ENCODE data around the gene ADIPOR1.
"Not testable (repeated sequence)": the region's sequence is repeated elsewhere in the genome, so short reads cannot be mapped to it uniquely, and the experiment has no call there.

The ADIPOR1 gene

GRCh38 chr1:202953392-202953791 is 4.7 kb downstream of the ADIPOR1 start:
- Histone ChIP-seq H3K27ac (ENCODE audit: low read depth, low read length) (no peak overlapping the region), H3K36me3 (ENCODE audit: control insufficient read depth, insufficient read depth, low read length) (peaks cover 33% of the 10 kb centered on the region), H3K4me1 (ENCODE audit: control insufficient read depth, insufficient read depth, low read length) (peaks cover 5% of the 10 kb centered on the region; the same call in 1 of the 2 replicates)

GRCh38 chr1:202952818-202953217 is 5.3 kb downstream of the ADIPOR1 start:
- no peak overlapping the region for H3K27ac ChIP-seq (ENCODE audit: low read depth, low read length)
- H3K27me3 ChIP-seq (ENCODE audit: control insufficient read depth, insufficient read depth, low read length) = no peaks in the 10 kb centered on the region
- no peak overlapping the region for H3K4me3 ChIP-seq (ENCODE audit: low read depth, low read length)
- peaks cover 5% of the 10 kb centered on the region; the same call in 1 of the 2 replicates for H3K4me1 ChIP-seq (ENCODE audit: control insufficient read depth, insufficient read depth, low read length)
- no peaks in the 10 kb centered on the region for H3K9me3 ChIP-seq (ENCODE audit: control insufficient read depth, insufficient read depth, low read depth, low read length)
- H3K36me3 ChIP-seq (ENCODE audit: control insufficient read depth, insufficient read depth, low read length) = peaks cover 39% of the 10 kb centered on the region
- H3K9ac ChIP-seq (ENCODE audit: low read length) = no peak overlapping the region

More at GRCh38 chr1:202953392-202953791, 4.7 kb downstream of the ADIPOR1 start:
- H3K9me3 ChIP-seq (ENCODE audit: control insufficient read depth, insufficient read depth, low read depth, low read length) = no peaks in the 10 kb centered on the region
- no peak overlapping the region for H3K4me3 ChIP-seq (ENCODE audit: low read depth, low read length)
- no peak overlapping the region for H3K9ac ChIP-seq (ENCODE audit: low read length)
- no peaks in the 10 kb centered on the region for H3K27me3 ChIP-seq (ENCODE audit: control insufficient read depth, insufficient read depth, low read length)

GRCh38 chr1:202952099-202952498 is 6.0 kb downstream of the ADIPOR1 start:
- Histone ChIP-seq H3K36me3 (ENCODE audit: control insufficient read depth, insufficient read depth, low read length) (peaks cover 43% of the 10 kb centered on the region), H3K4me1 (ENCODE audit: control insufficient read depth, insufficient read depth, low read length) (peaks cover 3% of the 10 kb centered on the region; the same call in 1 of the 2 replicates), H3K9me3 (ENCODE audit: control insufficient read depth, insufficient read depth, low read depth, low read length) (no peaks in the 10 kb centered on the region), H3K27me3 (ENCODE audit: control insufficient read depth, insufficient read depth, low read length) (no peaks in the 10 kb centered on the region), H3K27ac (ENCODE audit: low read depth, low read length) (no peak overlapping the region), H3K4me3 (ENCODE audit: low read depth, low read length) (no peak overlapping the region), H3K9ac (ENCODE audit: low read length) (no peak overlapping the region)

- no peaks in the 10 kb centered on the region for H3K4me1 ChIP-seq (ENCODE audit: control insufficient read depth, insufficient read depth, low read length)
- no peak overlapping the region for H3K27ac ChIP-seq (ENCODE audit: low read depth, low read length)
- no peak overlapping the region for H3K9ac ChIP-seq (ENCODE audit: low read length)
- no peaks in the 10 kb centered on the region for H3K9me3 ChIP-seq (ENCODE audit: control insufficient read depth, insufficient read depth, low read depth, low read length)
- H3K4me3 ChIP-seq (ENCODE audit: low read depth, low read length) = no peak overlapping the region
- peaks cover 50% of the 10 kb centered on the region for H3K36me3 ChIP-seq (ENCODE audit: control insufficient read depth, insufficient read depth, low read length)
- H3K27me3 ChIP-seq (ENCODE audit: control insufficient read depth, insufficient read depth, low read length) = no peaks in the 10 kb centered on the region
These were observed 6.7 kb downstream of the ADIPOR1 start for GRCh38 chr1:202951437-202951836.

- H3K27me3 ChIP-seq (ENCODE audit: control insufficient read depth, insufficient read depth, low read length) = no peaks in the 10 kb centered on the region
- no peak overlapping the region for H3K4me3 ChIP-seq (ENCODE audit: low read depth, low read length)
- H3K4me1 ChIP-seq (ENCODE audit: control insufficient read depth, insufficient read depth, low read length) = no peaks in the 10 kb centered on the region
- no peak overlapping the region for H3K9ac ChIP-seq (ENCODE audit: low read length)
- H3K27ac ChIP-seq (ENCODE audit: low read depth, low read length) = no peak overlapping the region
- peaks cover 92% of the 10 kb centered on the region for H3K36me3 ChIP-seq (ENCODE audit: control insufficient read depth, insufficient read depth, low read length)
- no peaks in the 10 kb centered on the region for H3K9me3 ChIP-seq (ENCODE audit: control insufficient read depth, insufficient read depth, low read depth, low read length)
These were observed 12.6 kb downstream of the ADIPOR1 start for GRCh38 chr1:202945483-202945882.

GRCh38 chr1:202944438-202944921 is 13.6 kb downstream of the ADIPOR1 start:
- Histone ChIP-seq H3K4me3 (ENCODE audit: low read depth, low read length) (no peak overlapping the region), H3K27me3 (ENCODE audit: control insufficient read depth, insufficient read depth, low read length) (no peaks in the 10 kb centered on the region), H3K27ac (ENCODE audit: low read depth, low read length) (no peak overlapping the region), H3K4me1 (ENCODE audit: control insufficient read depth, insufficient read depth, low read length) (no peaks in the 10 kb centered on the region), H3K9ac (ENCODE audit: low read length) (no peak overlapping the region), H3K9me3 (ENCODE audit: control insufficient read depth, insufficient read depth, low read depth, low read length) (no peaks in the 10 kb centered on the region), H3K36me3 (ENCODE audit: control insufficient read depth, insufficient read depth, low read length) (peaks cover 84% of the 10 kb centered on the region)

GRCh38 chr1:202942426-202942825 is 15.7 kb downstream of the ADIPOR1 start:
- peaks cover 69% of the 10 kb centered on the region for H3K36me3 ChIP-seq (ENCODE audit: control insufficient read depth, insufficient read depth, low read length)
- H3K27ac ChIP-seq (ENCODE audit: low read depth, low read length) = no peak overlapping the region
- no peak overlapping the region for H3K9ac ChIP-seq (ENCODE audit: low read length)
- H3K4me1 ChIP-seq (ENCODE audit: control insufficient read depth, insufficient read depth, low read length) = no peaks in the 10 kb centered on the region
- no peaks in the 10 kb centered on the region for H3K9me3 ChIP-seq (ENCODE audit: control insufficient read depth, insufficient read depth, low read depth, low read length)
- no peak overlapping the region for H3K4me3 ChIP-seq (ENCODE audit: low read depth, low read length)
- H3K27me3 ChIP-seq (ENCODE audit: control insufficient read depth, insufficient read depth, low read length) = no peaks in the 10 kb centered on the region

GRCh38 chr1:202941372-202941771 is 16.7 kb downstream of the ADIPOR1 start:
- Histone ChIP-seq H3K27me3 (ENCODE audit: control insufficient read depth, insufficient read depth, low read length) (no peaks in the 10 kb centered on the region), H3K4me3 (ENCODE audit: low read depth, low read length) (no peak overlapping the region), H3K9me3 (ENCODE audit: control insufficient read depth, insufficient read depth, low read depth, low read length) (no peaks in the 10 kb centered on the region), H3K9ac (ENCODE audit: low read length) (no peak overlapping the region), H3K36me3 (ENCODE audit: control insufficient read depth, insufficient read depth, low read length) (peaks cover 61% of the 10 kb centered on the region), H3K27ac (ENCODE audit: low read depth, low read length) (no peak overlapping the region), H3K4me1 (ENCODE audit: control insufficient read depth, insufficient read depth, low read length) (no peaks in the 10 kb centered on the region)

GRCh38 chr1:202940561-202940960 is 17.6 kb downstream of the ADIPOR1 start:
- H3K9me3 ChIP-seq (ENCODE audit: control insufficient read depth, insufficient read depth, low read depth, low read length) = no peaks in the 10 kb centered on the region
- H3K27me3 ChIP-seq (ENCODE audit: control insufficient read depth, insufficient read depth, low read length) = no peaks in the 10 kb centered on the region
- no peak overlapping the region for H3K27ac ChIP-seq (ENCODE audit: low read depth, low read length)
- no peak overlapping the region for H3K9ac ChIP-seq (ENCODE audit: low read length)
- H3K36me3 ChIP-seq (ENCODE audit: control insufficient read depth, insufficient read depth, low read length) = peaks cover 53% of the 10 kb centered on the region
- H3K4me1 ChIP-seq (ENCODE audit: control insufficient read depth, insufficient read depth, low read length) = no peaks in the 10 kb centered on the region
- no peak overlapping the region for H3K4me3 ChIP-seq (ENCODE audit: low read depth, low read length)

- H3K4me3 ChIP-seq (ENCODE audit: low read depth, low read length) = no peak overlapping the region
- H3K9ac ChIP-seq (ENCODE audit: low read length) = no peak overlapping the region
- H3K27me3 ChIP-seq (ENCODE audit: control insufficient read depth, insufficient read depth, low read length) = no peaks in the 10 kb centered on the region
- H3K36me3 ChIP-seq (ENCODE audit: control insufficient read depth, insufficient read depth, low read length) = peaks cover 31% of the 10 kb centered on the region
- H3K9me3 ChIP-seq (ENCODE audit: control insufficient read depth, insufficient read depth, low read depth, low read length) = no peaks in the 10 kb centered on the region
- H3K4me1 ChIP-seq (ENCODE audit: control insufficient read depth, insufficient read depth, low read length) = no peaks in the 10 kb centered on the region
- H3K27ac ChIP-seq (ENCODE audit: low read depth, low read length) = no peak overlapping the region
These were observed 19.7 kb downstream of the ADIPOR1 start for GRCh38 chr1:202938287-202938925.

GRCh38 chr1:202936409-202936808 is 21.7 kb downstream of the ADIPOR1 start:
- not testable (repeated sequence) for H3K4me3 ChIP-seq (ENCODE audit: low read depth, low read length); H3K27me3 ChIP-seq (ENCODE audit: control insufficient read depth, insufficient read depth, low read length); H3K9me3 ChIP-seq (ENCODE audit: control insufficient read depth, insufficient read depth, low read depth, low read length); H3K4me1 ChIP-seq (ENCODE audit: control insufficient read depth, insufficient read depth, low read length); H3K9ac ChIP-seq (ENCODE audit: low read length); H3K27ac ChIP-seq (ENCODE audit: low read depth, low read length)
- peaks cover 13% of the 10 kb centered on the region for H3K36me3 ChIP-seq (ENCODE audit: control insufficient read depth, insufficient read depth, low read length)
